Heart right ventricle (tissue), 16 donors: Measurements from ENCODE around the gene RPAP2. TPM values are rescaled to one million over a fixed set of nuclear protein-coding genes. Genes with fewer than 3 reads are reported as not detected.

ENCODE experiments used
- ATAC-seq, 8 donors: fragments of 200-7000 bp; cut with Tn5 transposase; one replicate each; pipeline ENCODE4 v1.9.1; 2020; ENCODE audit warnings: mild to moderate bottlenecking in 8 of 8, moderate library complexity in 8 of 8, moderate number of reproducible peaks in 1 of 8
- DNase-seq, 2 donors: peaks; one replicate each; pipeline ENCODE4 v3.0.0-alpha.2; 2020
- H3K27ac ChIP-seq, 10 donors: fragments of 200-600 bp; sonication (generic) in 2 of 10; one replicate each; pipeline versions ENCODE4 v1.5.0 to v1.8.0; 2020 to 2022; ENCODE audit warnings: mild to moderate bottlenecking in 3 of 10
- H3K27me3 ChIP-seq, 7 donors: fragments of 200-600 bp; one replicate each; pipeline ENCODE4 v1.8.0; 2021 to 2022; ENCODE audit warnings: mild to moderate bottlenecking in 2 of 7
- H3K36me3 ChIP-seq, 9 donors: fragments of 200-600 bp; sonication (generic) in 1 of 9; one replicate each; pipeline versions ENCODE4 v1.5.0 to v1.8.0; 2020 to 2022; ENCODE audit warnings: mild to moderate bottlenecking in 2 of 9
- H3K4me1 ChIP-seq, 9 donors: fragments of 200-600 bp; sonication (generic) in 1 of 9; one replicate each; pipeline versions ENCODE4 v1.5.0 to v1.8.0; 2020 to 2022; ENCODE audit warnings: mild to moderate bottlenecking in 4 of 9
- H3K4me3 ChIP-seq, 10 donors: fragments of 200-600 bp; sonication (generic) in 2 of 10; one replicate each; pipeline versions ENCODE4 v1.5.0 to v1.8.0; 2020 to 2022; ENCODE audit warnings: mild to moderate bottlenecking in 7 of 10, moderate library complexity in 2 of 10
- H3K9me3 ChIP-seq, 11 donors: fragments of 200-600 bp in 10 of 11; sonication (generic) in 2 of 11; one replicate each; pipeline versions ENCODE4 v1.5.0 to v1.8.0; 2013 to 2022; ENCODE audit warnings: mild to moderate bottlenecking in 2 of 11, control low read depth in 1 of 11, moderate library complexity in 1 of 11
- CTCF ChIP-seq, 9 donors: fragments of 200-600 bp; sonication (generic) in 2 of 9; IDR thresholded peaks; one replicate each; pipeline versions ENCODE4 v1.5.0 to v1.8.0; 2021 to 2022; ENCODE audit warnings: antibody characterized with exemption in 9 of 9, mild to moderate bottlenecking in 5 of 9, moderate library complexity in 1 of 9
- WGBS, 2 donors: extraction: QIAGEN DNeasy Blood & Tissue Kit; methylation state at CpG; one replicate each; pipeline ENCODE4 v1.1.7; 2013; ENCODE audit warnings: inconsistent platforms in 1 of 2; 5-methylcytosine and 5-hydroxymethylcytosine counted together
- intact Hi-C, 10 donors: fragments of 100-400 bp; cut with DNase I; formaldehyde crosslinking; loops; one replicate each; pipeline versions ENCODE4 v1.11.1 to v1.14.2; 2022
- polyA plus RNA-seq, 2 donors: library from polyadenylated mRNA; stranded (reverse); fragments of 200-250 nt; gene quantifications; one replicate each; pipeline ENCODE4 v1.2.3, GENCODE V29; 2013
- total RNA-seq, 10 donors: library from RNA; stranded (reverse); fragmentation: NEBNext Ultra II Directional in 3 of 10; extraction: Animal tissue kit (Norgen Biotek cat#: 25700) in 3 of 10; gene quantifications; one replicate each; pipeline versions ENCODE4 v1.2.1 to v1.2.4, GENCODE V29; 2021 to 2023
- donor health status: Arrhythmogenic right ventricular cardiomyopathy.
- donor health status: ischemic (EF 13 %, LVEDD 7.1; RV severe dilation, severe dysfunction).
- donor health status: healthy with polysubstance abuse.
- donor health status: DM: no; HTN: yes; CAD: no.
- donor health status: DM: no; HTN: no; CAD: no.
- donor health status: ischemic (EF 25% LVEDD 6.9; RV normal size, moderate dysfunction).
- donor health status: ischemic (EF 25% LVEDD 5.7; RV mildly dilated, moderate dysfunction).
- donor health status: healthy.
- donor health status: DM: yes; HTN: yes; CAD: no.
- donor health status: Ischemic cardiomyopathy.
- donor health status: ischemic (EF 35%, LVEDD 5.7; RV mildly dilated, moderate dysfunction).
- donor health status: nonischemic (EF 11% LVEDD 7.7; RV severe dilation, severe dysfunction).
- donor health status: DM: yes; HTN: yes; CAD: no.
- donor health status: PGD.
- donor health status: ischemic (EF 29% LVEDD 5.4; RV normal size, mild dysfunction).
- donor health status: nonischemic (EF 23%, LVEDD 6.1; RV moderate dilation, normal function).

Gene RPAP2
- total and polyA plus RNA-seq, 12 donors = 7.0 to 27.5 (median 23.8) TPM

GRCh38 chr1:92333668-92334067 is 34.8 kb downstream of the RPAP2 start:
- Histone ChIP-seq H3K36me3 (peaks cover 0 to 68% (median 6%) of the 10 kb centered on the region in 9 donors), H3K27me3 (no peaks in the 10 kb centered on the region), H3K27ac (no peak overlapping the region), H3K4me1 (no peaks in the 10 kb centered on the region), H3K9me3 (peaks cover 0 to 6% (median 0%) of the 10 kb centered on the region in 11 donors), H3K4me3 (no peak overlapping the region)
- 80 to 87% methylated on average over 3 of the region's 3 CpGs for WGBS, 2 donors
- no peak for ATAC-seq
- DNase-seq = no peak
- intact Hi-C loops = no loop called here
- TF ChIP-seq CTCF (IDR thresholded peaks at IDR 0.05) = no peak

GRCh38 chr1:92340154-92340553 is 41.3 kb downstream of the RPAP2 start:
- ATAC-seq (no peak), DNase-seq (no peak)
- H3K36me3 ChIP-seq = peaks cover 0 to 73% (median 0%) of the 10 kb centered on the region in 9 donors
- no peaks in the 10 kb centered on the region for H3K4me1 ChIP-seq
- no peaks in the 10 kb centered on the region for H3K27me3 ChIP-seq
- no peak for TF ChIP-seq CTCF (IDR thresholded peaks at IDR 0.05)
- no peak overlapping the region for H3K27ac ChIP-seq
- H3K4me3 ChIP-seq = no peak overlapping the region
- intact Hi-C loops = no loop called here
- 27 to 39% methylated on average over 1 of the region's 1 CpG for WGBS, 2 donors
- H3K9me3 ChIP-seq = no peaks in the 10 kb centered on the region

- Histone ChIP-seq H3K27ac (no peak overlapping the region), H3K9me3 (no peaks in the 10 kb centered on the region), H3K36me3 (peaks cover 0 to 74% (median 8%) of the 10 kb centered on the region in 9 donors), H3K4me3 (no peak overlapping the region), H3K4me1 (no peaks in the 10 kb centered on the region), H3K27me3 (no peaks in the 10 kb centered on the region)
- ATAC-seq (no peak), DNase-seq (no peak)
- WGBS, 2 donors = 88 to 89% methylated on average over 1 of the region's 1 CpG
- no peak for TF ChIP-seq CTCF (IDR thresholded peaks at IDR 0.05)
- intact Hi-C loops = no loop called here
These were observed 43.5 kb downstream of the RPAP2 start for GRCh38 chr1:92342401-92342800.

GRCh38 chr1:92343061-92343460 is 44.2 kb downstream of the RPAP2 start:
- Histone ChIP-seq H3K36me3 (peaks cover 0 to 74% (median 8%) of the 10 kb centered on the region in 9 donors), H3K9me3 (no peaks in the 10 kb centered on the region), H3K4me1 (no peaks in the 10 kb centered on the region), H3K27ac (no peak overlapping the region), H3K4me3 (no peak overlapping the region), H3K27me3 (no peaks in the 10 kb centered on the region)
- 87 to 89% methylated on average over 3 of the region's 3 CpGs for WGBS, 2 donors
- DNase-seq (no peak), ATAC-seq (no peak)
- TF ChIP-seq CTCF (IDR thresholded peaks at IDR 0.05) = no peak
- intact Hi-C loops = no loop called here
